GM23338 (cell line): Measurements from ENCODE around the gene PKLR.

Source experiments
- CTCF ChIP-seq, 2 experiments: fragments of 200-600 bp in 1 of 2; sonication (generic) in 1 of 2; conservative IDR thresholded peaks; 2 replicates each; pipeline versions ENCODE4 v1.5.1 to v1.6.1; 2016 to 2017; ENCODE audit warnings: antibody characterized with exemption in 2 of 2, low read depth in 2 of 2, mild to moderate bottlenecking in 2 of 2, moderate library complexity in 1 of 2
- EZH2phosphoT487 ChIP-seq: fragments of 200-600 bp; sonication (generic); IDR thresholded peaks from one replicate; pipeline ENCODE4 v1.8.1; 2018; ENCODE audit warnings: antibody characterized with exemption; ENCODE audit not compliant: unreplicated experiment
- REST ChIP-seq: IDR thresholded peaks from one replicate; pipeline ENCODE4 v1.6.1; 2018; ENCODE audit warnings: antibody characterized with exemption; ENCODE audit not compliant: unreplicated experiment

GRCh38 chr1:155294520-155295182, 6.6 kb downstream of the PKLR start:
- TF ChIP-seq CTCF (conservative IDR thresholded peaks at IDR 0.05; ENCODE audit: low read depth in 2 of 2) (no peak), REST (no peak), EZH2phosphoT487 (no peak)
